NCI-H345 (cell line): Measurements from ENCODE around the gene POLD3.
"Not testable (repeated sequence)": the region's sequence is repeated elsewhere in the genome, so short reads cannot be mapped to it uniquely, and the experiment has no call there.

Experiments
- DNase-seq: peaks from one replicate; lab custom pipeline; 2025; lab: John Stamatoyannopoulos, UW

POLD3 gene

GRCh38 chr11:74583024-74583624 lies 9.3 kb upstream of the POLD3 start:
- DNase-seq: no peak

- not testable (repeated sequence) for DNase-seq
Observed at GRCh38 chr11:74590492-74590891, 1.9 kb upstream of the POLD3 start.

DNA sequence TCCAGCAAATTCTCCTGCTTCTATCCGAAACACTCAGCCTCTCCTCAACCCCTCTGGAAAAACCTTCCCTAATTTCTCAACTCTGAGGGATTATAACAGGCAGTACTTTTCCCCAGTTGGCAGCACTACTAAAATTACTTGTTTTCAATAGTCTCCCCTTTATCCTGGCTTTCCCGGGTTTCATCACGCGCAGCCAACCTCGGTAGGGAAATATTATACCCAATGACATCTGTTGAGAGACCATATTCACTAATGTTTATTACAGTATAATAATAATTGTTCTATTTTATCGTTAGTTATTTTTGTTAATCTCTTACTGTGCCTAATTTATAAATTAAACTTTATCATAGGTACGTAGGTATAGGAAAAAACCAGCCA lies 330 bp upstream of the POLD3 start:
- no peak for DNase-seq

DNA sequence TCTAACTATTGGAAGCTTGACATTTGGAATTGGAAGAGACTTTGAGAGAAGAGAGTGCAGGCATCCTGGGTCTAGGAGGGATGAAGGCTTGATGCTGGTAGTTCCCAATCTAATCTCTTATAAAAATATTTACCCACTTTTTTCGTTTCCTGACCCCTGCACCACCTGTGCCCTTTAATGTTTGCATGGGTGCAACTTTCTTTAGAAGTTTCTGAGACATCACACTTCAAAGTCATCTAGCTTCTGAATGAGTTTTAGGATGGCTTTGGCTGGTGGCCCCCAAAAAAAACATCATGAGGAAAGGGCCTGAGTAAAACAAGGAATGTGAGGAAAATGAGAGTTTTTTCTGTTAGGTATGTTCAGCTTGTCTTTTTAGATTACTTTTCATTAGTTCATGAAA lies 1.1 kb downstream of the POLD3 start:
- no peak for DNase-seq

GRCh38 chr11:74602637-74603556 lies 10.5 kb downstream of the POLD3 start:
- DNase-seq: no peak

DNA sequence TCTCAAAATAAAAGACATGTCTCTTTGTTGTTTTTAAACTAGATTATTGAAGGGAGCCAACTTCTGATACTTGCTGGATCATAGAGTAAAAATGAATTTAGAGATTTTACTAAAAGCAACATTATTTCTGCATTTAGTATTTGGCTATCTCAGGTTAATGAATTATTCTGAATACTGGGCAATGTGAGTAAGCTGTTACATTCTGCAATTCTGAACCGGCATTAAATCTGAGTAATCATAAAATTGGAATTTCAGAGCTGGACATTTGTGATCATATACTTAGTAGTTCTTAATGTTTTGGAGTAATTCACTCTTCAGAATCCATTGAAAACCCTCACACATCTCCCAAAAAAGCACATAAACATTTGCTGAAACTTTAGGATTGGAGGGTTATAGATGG lies 11.5 kb downstream of the POLD3 start:
- DNase-seq: no peak

GRCh38 chr11:74604311-74604710 lies 11.9 kb downstream of the POLD3 start:
- DNase-seq: no peak

- no peak for DNase-seq
Observed at GRCh38 chr11:74605403-74605802, 13.0 kb downstream of the POLD3 start.

- no peak for DNase-seq
Observed at GRCh38 chr11:74608431-74608830, 16.0 kb downstream of the POLD3 start.

DNA sequence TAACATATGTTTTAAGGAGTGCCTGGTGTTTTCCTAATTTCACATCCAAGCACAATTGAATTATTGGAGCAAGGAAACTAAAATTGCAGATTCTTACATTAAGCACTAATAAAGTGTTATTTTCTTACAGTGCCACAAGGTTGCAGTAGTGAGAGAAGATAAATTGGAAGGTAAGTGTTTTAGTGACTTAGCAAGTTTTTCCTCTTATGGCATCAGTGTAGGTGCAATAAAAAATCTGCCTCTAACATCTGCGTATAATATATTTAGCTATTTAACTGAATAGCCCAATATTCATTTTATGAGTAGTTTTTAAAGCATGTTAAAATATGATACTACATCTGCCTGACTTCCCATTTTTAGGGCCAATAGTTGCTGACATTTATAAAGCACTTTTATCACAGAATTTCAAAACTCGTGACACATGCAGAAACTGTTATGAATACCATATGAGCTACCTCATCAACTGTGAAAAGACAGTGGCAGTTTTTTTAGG lies 19.0 kb downstream of the POLD3 start:
- DNase-seq: no peak

DNA sequence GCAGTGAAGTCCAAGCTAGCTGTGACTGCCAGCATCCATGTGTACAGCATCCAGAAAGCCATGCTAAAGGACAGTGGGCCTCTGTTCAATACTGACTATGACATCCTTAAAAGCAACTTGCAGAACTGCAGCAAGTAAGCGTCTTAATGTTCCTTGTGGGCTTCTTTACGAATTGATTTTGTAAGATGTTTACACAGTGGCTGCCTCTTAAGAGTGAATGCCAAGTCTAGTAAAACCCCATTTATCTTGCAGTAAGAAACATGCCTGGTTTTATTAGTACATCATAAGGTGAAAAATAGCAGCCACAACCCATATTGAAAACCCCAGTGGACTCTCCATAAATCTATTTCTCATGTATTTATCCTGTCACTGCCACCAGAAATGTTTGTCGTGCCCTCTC lies 20.5 kb downstream of the POLD3 start:
- DNase-seq: no peak

GRCh38 chr11:74615311-74615710 lies 22.9 kb downstream of the POLD3 start:
- no peak for DNase-seq

- DNase-seq: no peak
Observed at GRCh38 chr11:74615988-74616387, 23.6 kb downstream of the POLD3 start.

DNA sequence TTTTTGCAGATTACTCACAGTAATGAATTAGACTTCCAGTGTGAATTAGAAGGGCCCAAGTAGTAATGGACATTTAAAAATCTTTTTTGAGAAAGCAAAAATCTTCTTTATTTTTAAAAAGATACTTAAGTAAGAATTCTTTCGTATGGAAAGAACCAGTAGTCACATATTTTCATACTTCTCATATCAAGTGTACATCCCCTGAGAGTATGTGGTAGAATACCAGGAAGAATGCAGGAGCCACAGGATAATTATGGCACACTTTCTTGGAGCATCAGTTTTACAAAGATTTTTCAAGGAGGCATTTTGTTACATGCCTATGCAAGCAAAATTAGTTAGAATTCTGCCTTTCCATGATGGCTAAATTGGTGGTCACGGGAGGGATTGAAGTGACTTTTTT lies 28.1 kb downstream of the POLD3 start:
- DNase-seq: no peak

DNA sequence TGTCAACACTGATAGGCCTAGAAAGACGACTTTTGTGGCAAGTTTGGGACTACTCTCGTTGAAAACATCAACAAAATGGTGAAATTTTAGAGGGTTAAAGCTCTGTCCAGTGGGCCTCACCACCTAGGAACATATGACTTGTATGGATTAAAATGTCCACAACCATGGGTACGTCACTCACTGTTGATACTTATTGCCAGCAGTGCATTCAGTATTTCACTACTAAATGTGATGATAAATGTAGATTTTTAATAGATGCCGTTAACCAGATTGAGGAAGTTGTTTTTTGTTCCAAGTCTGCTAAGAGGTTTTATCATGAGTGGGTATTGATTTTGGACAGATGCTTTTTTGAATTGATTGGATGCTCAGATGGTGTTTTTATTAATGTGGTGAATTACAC lies 33.7 kb downstream of the POLD3 start:
- DNase-seq: no peak

DNA sequence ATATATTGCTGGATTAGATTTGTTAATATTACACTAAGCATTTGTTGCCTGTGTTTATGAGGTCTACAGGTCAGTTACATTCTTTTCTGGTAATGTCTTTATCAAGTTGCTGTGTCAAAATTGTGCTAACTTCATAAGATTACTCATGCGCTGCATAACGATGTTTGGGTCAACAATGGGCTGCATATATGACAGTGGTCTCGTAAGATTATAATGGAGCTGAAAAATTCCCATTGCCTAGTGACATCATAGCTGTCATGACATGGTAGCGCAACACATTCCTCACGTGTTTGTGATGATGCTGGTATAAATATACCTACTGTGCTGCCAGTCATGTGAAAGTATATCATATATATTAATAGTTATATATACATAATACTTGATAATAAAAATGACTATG lies 34.2 kb downstream of the POLD3 start:
- DNase-seq: no peak

GRCh38 chr11:74627381-74627780 lies 35.0 kb downstream of the POLD3 start:
- no peak for DNase-seq

GRCh38 chr11:74630043-74630442 lies 37.7 kb downstream of the POLD3 start:
- DNase-seq: no peak

GRCh38 chr11:74633406-74634393 lies 41.3 kb downstream of the POLD3 start:
- DNase-seq: no peak

- DNase-seq: no peak
Observed at GRCh38 chr11:74634537-74634936, 42.2 kb downstream of the POLD3 start.

DNA sequence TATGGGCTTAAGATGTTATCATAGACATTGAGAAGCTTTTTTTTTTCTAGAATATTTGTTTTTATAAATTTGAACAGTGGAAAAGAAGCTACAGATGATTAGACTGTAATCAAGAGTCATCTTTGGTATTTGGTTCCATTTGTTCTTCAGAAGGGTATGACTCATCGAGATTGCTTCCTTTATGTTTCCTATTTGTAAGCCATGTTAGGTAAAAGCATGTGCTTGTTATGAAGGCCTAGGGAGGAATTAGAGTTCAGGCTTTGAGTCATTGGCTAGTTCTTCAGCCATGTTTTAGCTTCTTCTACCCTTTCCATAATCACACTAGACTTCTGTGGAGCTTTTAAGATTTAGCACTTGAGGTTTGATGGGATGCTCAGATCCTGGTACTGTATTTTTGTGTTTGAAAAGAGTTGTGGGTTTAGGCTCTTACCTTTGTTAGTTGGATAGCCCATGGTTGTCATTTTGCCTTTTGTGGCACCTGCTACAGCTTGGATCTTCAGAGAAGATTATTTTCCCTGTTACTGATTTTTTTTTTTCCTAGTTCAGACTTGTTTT lies 44.3 kb downstream of the POLD3 start:
- DNase-seq: no peak

DNA sequence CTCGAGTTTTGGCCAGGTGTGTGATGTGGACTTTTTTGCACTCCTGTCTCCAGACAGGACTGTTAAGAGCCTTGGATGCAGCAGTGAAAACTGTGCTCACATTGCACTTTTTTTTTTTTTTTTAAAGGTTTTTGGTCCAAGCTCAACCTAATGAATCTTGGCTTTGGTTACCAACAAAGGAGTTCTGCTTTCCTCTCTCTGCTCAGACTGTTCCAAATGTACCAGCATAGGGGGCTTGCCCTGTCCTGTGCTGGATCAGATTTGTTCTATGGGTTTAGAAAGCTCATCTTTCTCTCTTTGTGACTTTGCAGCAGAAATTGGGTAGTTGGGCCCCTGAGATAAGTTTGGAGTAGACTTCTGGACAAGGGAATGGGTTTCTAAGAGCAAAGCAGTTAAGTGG lies 45.3 kb downstream of the POLD3 start:
- no peak for DNase-seq
